Neuronal stem cell (in vitro differentiated cells): ENCODE data around the gene SLC12A4.
"Not testable (repeated sequence)": the region's sequence is repeated elsewhere in the genome, so short reads cannot be mapped to it uniquely, and the experiment has no call there.

Experiments
- DNase-seq: peaks from one replicate; pipeline ENCODE4 v3.0.0-alpha.2; 2013; ENCODE audit warnings: low spot score
- H2AFZ ChIP-seq: one replicate; pipeline ENCODE4 v1.6.1; 2013; ENCODE audit warnings: mild to moderate bottlenecking, low read length, inconsistent platforms
- H2AK5ac ChIP-seq: 2 replicates; pipeline ENCODE4 v1.6.1; 2013; ENCODE audit warnings: low read depth, mild to moderate bottlenecking, inconsistent platforms, low read length, moderate library complexity, mixed read lengths
- H2BK120ac ChIP-seq: 2 replicates; pipeline ENCODE4 v1.6.1; 2013; ENCODE audit warnings: low read depth, mild to moderate bottlenecking, inconsistent platforms, low read length, moderate library complexity, mixed read lengths
- H2BK12ac ChIP-seq: one replicate; pipeline ENCODE4 v1.6.1; 2013; ENCODE audit warnings: low read length, inconsistent platforms
- H2BK15ac ChIP-seq: 2 replicates; pipeline ENCODE4 v1.6.1; 2013; ENCODE audit warnings: mild to moderate bottlenecking, low read length, inconsistent platforms, mixed read lengths
- H2BK5ac ChIP-seq: one replicate; pipeline ENCODE4 v1.6.1; 2013; ENCODE audit warnings: inconsistent platforms, mild to moderate bottlenecking, low read length, moderate library complexity
- H3K14ac ChIP-seq: one replicate; pipeline ENCODE4 v1.6.1; 2013; ENCODE audit warnings: low read length, inconsistent platforms
- H3K18ac ChIP-seq: 2 replicates; pipeline ENCODE4 v1.6.1; 2013; ENCODE audit warnings: low read length, inconsistent platforms
- H3K23ac ChIP-seq: 2 replicates; pipeline ENCODE4 v1.6.1; 2013; ENCODE audit warnings: low read depth, mild to moderate bottlenecking, mixed read lengths, low read length, inconsistent platforms; ENCODE audit not compliant: poor library complexity
- H3K27ac ChIP-seq: replicated peaks from 3 replicates; pipeline ENCODE4 v1.5.1; 2013; ENCODE audit warnings: low read length, inconsistent platforms
- H3K27me3 ChIP-seq, 3 experiments: 2 replicates each; pipeline ENCODE4 v1.6.1; 2013; ENCODE audit warnings: low read length in 3 of 3, mild to moderate bottlenecking in 2 of 3, inconsistent platforms in 1 of 3, low read depth in 1 of 3, mixed read lengths in 1 of 3, moderate library complexity in 1 of 3; ENCODE audit not compliant: control insufficient read depth in 3 of 3, insufficient read depth in 3 of 3
- H3K36me3 ChIP-seq, 2 donors: replicated peaks in 1 of 2; 2 replicates each; pipeline ENCODE4 v1.6.1; 2013; ENCODE audit warnings: low read length in 2 of 2; ENCODE audit not compliant: control insufficient read depth in 2 of 2, insufficient read depth in 2 of 2
- H3K4ac ChIP-seq: 2 replicates; pipeline ENCODE4 v1.6.1; 2013; ENCODE audit warnings: inconsistent platforms, mild to moderate bottlenecking, low read length, moderate library complexity
- H3K4me1 ChIP-seq, 2 donors: 1 replicate in 1 of 2; 2 replicates in 1 of 2; pipeline ENCODE4 v1.6.1; 2013; ENCODE audit warnings: low read length in 2 of 2, low read depth in 1 of 2; ENCODE audit not compliant: control insufficient read depth in 2 of 2, insufficient read depth in 1 of 2
- H3K4me2 ChIP-seq: one replicate; pipeline ENCODE4 v1.6.1; 2013; ENCODE audit warnings: mild to moderate bottlenecking, low read length, inconsistent platforms; ENCODE audit not compliant: insufficient read depth, poor library complexity, severe bottlenecking
- H3K4me3 ChIP-seq, 2 donors: 2 replicates each; pipeline ENCODE4 v1.5.1; 2013; ENCODE audit warnings: low read length in 2 of 2, mild to moderate bottlenecking in 2 of 2, inconsistent platforms in 1 of 2, moderate library complexity in 1 of 2
- H3K79me1 ChIP-seq: one replicate; pipeline ENCODE4 v1.6.1; 2013; ENCODE audit warnings: low read depth, mild to moderate bottlenecking, inconsistent platforms, low read length, moderate library complexity
- H3K9ac ChIP-seq: one replicate; pipeline ENCODE4 v1.6.1; 2013; ENCODE audit warnings: mild to moderate bottlenecking, low read depth, low read length, inconsistent platforms; ENCODE audit not compliant: poor library complexity
- H3K9me3 ChIP-seq, 2 donors: replicated peaks in 1 of 2; 2 replicates each; pipeline versions ENCODE3 to v1.6.1; 2013; ENCODE audit warnings: low read length in 2 of 2, mild to moderate bottlenecking in 2 of 2, inconsistent platforms in 1 of 2, low read depth in 1 of 2, mixed read lengths in 1 of 2, moderate library complexity in 1 of 2; ENCODE audit not compliant: control insufficient read depth in 2 of 2, insufficient read depth in 1 of 2
- H4K8ac ChIP-seq: one replicate; pipeline ENCODE4 v1.6.1; 2013; ENCODE audit warnings: low read depth, mild to moderate bottlenecking, inconsistent platforms, low read length, moderate library complexity
- H4K91ac ChIP-seq: one replicate; pipeline ENCODE4 v1.6.1; 2013; ENCODE audit warnings: low read length, low read depth, mild to moderate bottlenecking, inconsistent platforms; ENCODE audit not compliant: poor library complexity
- WGBS, 2 donors: extraction: QIAGEN DNeasy Blood & Tissue Kit; methylation state at CpG; one replicate each; pipeline ENCODE4 v1.1.7; 2013; ENCODE audit warnings: missing lambda C conversion rate in 2 of 2, mixed read lengths in 1 of 2; ENCODE audit not compliant: insufficient read length in 2 of 2, insufficient replicate concordance in 1 of 2; ENCODE audit errors: extremely low coverage in 2 of 2; 5-methylcytosine and 5-hydroxymethylcytosine counted together

SLC12A4 gene

DNA sequence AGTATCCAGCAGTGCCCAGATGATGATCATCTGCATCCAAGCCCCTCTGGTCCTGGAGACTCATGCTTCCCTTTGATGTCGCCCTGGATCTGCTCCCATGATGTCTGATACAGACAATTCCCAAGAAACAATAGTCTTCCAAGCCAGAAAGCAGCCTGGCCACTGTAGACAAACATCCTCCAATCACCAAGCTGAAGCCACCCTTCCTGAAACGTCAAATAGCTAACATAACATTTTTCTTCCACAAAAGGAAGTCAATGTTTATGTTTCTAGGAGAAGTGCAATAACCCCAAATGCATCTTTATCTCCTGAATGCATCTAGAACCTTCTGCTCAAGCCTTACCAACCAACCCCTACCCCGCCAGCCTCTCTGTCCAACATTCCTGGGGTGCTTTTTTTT lies 32.0 kb upstream of the SLC12A4 start:
- H3K14ac ChIP-seq = no peak overlapping the region
- H4K91ac ChIP-seq = no peak overlapping the region
- H3K4ac ChIP-seq = no peak overlapping the region
- H3K36me3 ChIP-seq = no peaks in the 10 kb centered on the region
- no peak overlapping the region for H2AFZ ChIP-seq
- no peak overlapping the region for H3K4me3 ChIP-seq
- H3K27ac ChIP-seq = no peak overlapping the region
- H3K9ac ChIP-seq = no peak overlapping the region
- no peak overlapping the region for H4K8ac ChIP-seq
- peaks cover 0 to 2% (median 0%) of the 10 kb centered on the region in 3 experiments for H3K27me3 ChIP-seq
- no peak overlapping the region for H2BK120ac ChIP-seq
- no peaks in the 10 kb centered on the region for H3K9me3 ChIP-seq
- H3K79me1 ChIP-seq = no peaks in the 10 kb centered on the region
- DNase-seq = no peak
- no peaks in the 10 kb centered on the region for H3K4me1 ChIP-seq
- H3K23ac ChIP-seq = no peak overlapping the region
- no peak overlapping the region for H2BK12ac ChIP-seq
- H2BK15ac ChIP-seq = no peak overlapping the region
- H2AK5ac ChIP-seq = no peak overlapping the region
- H2BK5ac ChIP-seq = no peak overlapping the region
- H3K4me2 ChIP-seq = no peak overlapping the region
- no peak overlapping the region for H3K18ac ChIP-seq
- no CpG with 5 or more reads among the region's 3 CpGs for WGBS, 2 donors

GRCh38 chr16:67999985-68000384 lies 31.5 kb upstream of the SLC12A4 start:
- Histone ChIP-seq H3K9ac (no peak overlapping the region), H2AK5ac (no peak overlapping the region), H3K4me2 (no peak overlapping the region), H3K23ac (no peak overlapping the region), H2BK5ac (no peak overlapping the region), H3K4ac (no peak overlapping the region), H2BK120ac (no peak overlapping the region), H4K8ac (no peak overlapping the region), H3K4me1 (no peaks in the 10 kb centered on the region), H4K91ac (no peak overlapping the region), H3K9me3 (no peaks in the 10 kb centered on the region), H2BK15ac (no peak overlapping the region), H3K14ac (peak overlapping the region; percentile 61), H3K27me3 (peaks cover 0 to 2% (median 0%) of the 10 kb centered on the region in 3 experiments), H3K18ac (no peak overlapping the region), H2AFZ (no peak overlapping the region), H2BK12ac (no peak overlapping the region), H3K4me3 (no peak overlapping the region), H3K36me3 (no peaks in the 10 kb centered on the region), H3K79me1 (no peaks in the 10 kb centered on the region), H3K27ac (no peak overlapping the region)
- DNase-seq = no peak
- WGBS, 2 donors = no CpG with 5 or more reads among the region's 2 CpGs

GRCh38 chr16:67998779-67999688 lies 30.6 kb upstream of the SLC12A4 start, which contains the start of gene DPEP2:
TSS of gene DPEP2 (minus strand) at chr16:67999484. CDS start at chr16:67993212, 6,272 bp downstream.
- not testable (repeated sequence) for H2BK5ac ChIP-seq, H3K27ac ChIP-seq, H4K8ac ChIP-seq, H3K36me3 ChIP-seq, H2BK12ac ChIP-seq, H3K18ac ChIP-seq, H3K79me1 ChIP-seq, H3K4me2 ChIP-seq, H2AK5ac ChIP-seq, H3K23ac ChIP-seq, H3K9ac ChIP-seq, H2BK120ac ChIP-seq, DNase-seq, H4K91ac ChIP-seq, H3K4me1 ChIP-seq, H3K27me3 ChIP-seq, H2BK15ac ChIP-seq, H3K9me3 ChIP-seq, H3K4me3 ChIP-seq, H3K4ac ChIP-seq
- no CpG with 5 or more reads among the region's 18 CpGs for WGBS, 2 donors
- Histone ChIP-seq H3K14ac (peak within 1 kb of the TSS; percentile 61), H2AFZ (peak within 1 kb of the TSS; percentile 63)

- not testable (repeated sequence) for H3K4ac ChIP-seq, DNase-seq, H2AK5ac ChIP-seq, H3K27me3 ChIP-seq, H3K4me2 ChIP-seq, H3K14ac ChIP-seq, H2BK15ac ChIP-seq, H4K8ac ChIP-seq, H3K4me3 ChIP-seq, H3K27ac ChIP-seq, H2BK5ac ChIP-seq, H4K91ac ChIP-seq, H3K79me1 ChIP-seq, H3K9ac ChIP-seq, H2BK12ac ChIP-seq, H3K18ac ChIP-seq, H2BK120ac ChIP-seq, H3K4me1 ChIP-seq, H3K36me3 ChIP-seq, H3K23ac ChIP-seq, H3K9me3 ChIP-seq
- no CpG with 5 or more reads among the region's 36 CpGs for WGBS, 2 donors
- H2AFZ ChIP-seq = peak overlapping the region; percentile 63
Observed at GRCh38 chr16:67998231-67998778, 29.9 kb upstream of the SLC12A4 start.
